Endothelial cell of umbilical vein (primary cell): Measurements from ENCODE around the gene TMEM54. TPM values are rescaled to one million over a fixed set of nuclear protein-coding genes. Genes with fewer than 3 reads are reported as not detected.

Experiments
- BruUV-seq: library from RNA; stranded (reverse); fragments of 400-500 nt; replicated peaks from 2 replicates; lab custom pipeline; 2021; lab: Mats Ljungman, UMichigan
- CTCF ChIA-PET: fragments of 300-600, 350-600 bp; sonication (Branson Sonifier 250); formaldehyde crosslinking; loops from one replicate; lab custom pipeline; 2021; ENCODE audit warnings: antibody characterized with exemption, inconsistent platforms; lab: Charles Lee
- POLR2A ChIA-PET: fragments of 300-600, 350-600 bp; sonication (Branson Sonifier 250); formaldehyde crosslinking; loops from one replicate; lab custom pipeline; 2021; ENCODE audit warnings: antibody characterized with exemption, inconsistent platforms; lab: Charles Lee
- DNase-seq: peaks from one replicate; pipeline ENCODE4 v3.0.0-alpha.2; 2011; ENCODE audit warnings: low read depth, low spot score
- FAIRE-seq: peaks from 2 replicates; lab custom pipeline; 2011; peaks lifted over from hg19 to GRCh38; lab: Jason Lieb, UNC
- H2AFZ ChIP-seq: 2 replicates; pipeline ENCODE4 v1.6.0; 2012; ENCODE audit warnings: low read depth, low read length, control low read depth, inconsistent platforms
- H3K27ac ChIP-seq: 2 replicates; pipeline ENCODE4 v1.5.1; 2011; ENCODE audit warnings: low read depth, mild to moderate bottlenecking, control low read depth, low read length, moderate library complexity; ENCODE audit not compliant: insufficient read depth
- H3K27me3 ChIP-seq, 2 experiments: 2 replicates each; pipeline versions ENCODE4 v1.6.0 to v1.6.1; 2011; ENCODE audit warnings: low read length in 2 of 2, mixed read lengths in 1 of 2; ENCODE audit not compliant: control insufficient read depth in 2 of 2, insufficient read depth in 2 of 2
- H3K36me3 ChIP-seq, 2 experiments: 2 replicates in 1 of 2; 3 replicates in 1 of 2; pipeline ENCODE4 v1.5.1; 2011; ENCODE audit warnings: low read length in 2 of 2, mild to moderate bottlenecking in 1 of 2, moderate library complexity in 1 of 2; ENCODE audit not compliant: control insufficient read depth in 2 of 2, insufficient read depth in 2 of 2; ENCODE audit errors: extremely low read depth in 1 of 2
- H3K4me1 ChIP-seq: 3 replicates; pipeline ENCODE4 v1.5.1; 2011; ENCODE audit warnings: mild to moderate bottlenecking, low read length; ENCODE audit not compliant: control insufficient read depth, insufficient read depth; ENCODE audit errors: extremely low read depth
- H3K4me2 ChIP-seq: 2 replicates; pipeline ENCODE4 v1.6.1; 2011; ENCODE audit warnings: low read length, control low read depth, mixed read lengths; ENCODE audit not compliant: insufficient read depth
- H3K4me3 ChIP-seq, 3 experiments: fragments of 200-600 bp in 1 of 3; sonication (generic), shearing (Covaris generic) in 1 of 3; replicated peaks in 1 of 3; 2 replicates each; pipeline ENCODE4 v1.5.1; 2011 to 2016; ENCODE audit warnings: control low read depth in 3 of 3, low read length in 3 of 3, mild to moderate bottlenecking in 2 of 3, inconsistent platforms in 1 of 3, low read depth in 1 of 3, moderate library complexity in 1 of 3; ENCODE audit not compliant: insufficient read depth in 1 of 3
- H3K79me2 ChIP-seq: 2 replicates; pipeline ENCODE4 v1.6.0; 2012; ENCODE audit warnings: low read length, inconsistent platforms; ENCODE audit not compliant: control insufficient read depth, insufficient read depth
- H3K9ac ChIP-seq: replicated peaks from 2 replicates; pipeline ENCODE3; 2011; ENCODE audit warnings: low read length, control low read depth; ENCODE audit not compliant: insufficient read depth; ENCODE audit errors: extremely low read depth
- H3K9me1 ChIP-seq: replicated peaks from 3 replicates; pipeline ENCODE4 v1.6.0; 2011; ENCODE audit warnings: mild to moderate bottlenecking, low read length; ENCODE audit not compliant: control insufficient read depth, insufficient read depth; ENCODE audit errors: extremely low read depth
- H3K9me3 ChIP-seq: replicated peaks from 2 replicates; pipeline ENCODE4 v1.5.1; 2012; ENCODE audit warnings: low read length, inconsistent platforms; ENCODE audit not compliant: control insufficient read depth, insufficient read depth
- H4K20me1 ChIP-seq: replicated peaks from 2 replicates; pipeline ENCODE3; 2011; ENCODE audit warnings: mild to moderate bottlenecking, low read length; ENCODE audit not compliant: control insufficient read depth, insufficient read depth; ENCODE audit errors: extremely low read depth
- EZH2 ChIP-seq: IDR thresholded peaks from 2 replicates; pipeline ENCODE4 v1.6.1; 2012; ENCODE audit warnings: borderline replicate concordance, low read depth, mild to moderate bottlenecking, moderate library complexity, low read length, inconsistent platforms; ENCODE audit not compliant: severe bottlenecking
- GATA2 ChIP-seq: IDR thresholded peaks from 2 replicates; pipeline ENCODE4 v1.7.0; 2011; ENCODE audit warnings: low read depth, mild to moderate bottlenecking, moderate library complexity, mixed read lengths, low read length; ENCODE audit not compliant: insufficient read length, insufficient read depth
- POLR2A ChIP-seq: IDR thresholded peaks from 2 replicates; pipeline ENCODE4 v1.6.1; 2012; ENCODE audit warnings: low read depth, mild to moderate bottlenecking, control low read depth, low read length
- POLR2AphosphoS5 ChIP-seq: IDR thresholded peaks from 2 replicates; pipeline ENCODE4 v1.6.1; 2012; ENCODE audit warnings: low read depth, mild to moderate bottlenecking, control low read depth, low read length, moderate library complexity; ENCODE audit not compliant: insufficient read depth
- dilution Hi-C: fragments of 300-500 bp; cut with MboI; formaldehyde crosslinking; loops from one replicate; pipeline ENCODE4 v1.15.0; 2019; ENCODE audit warnings: low sequenced_read_pairs; ENCODE audit not compliant: extremely low pct_ligation_motif_present
- intact Hi-C: fragments of 100-400 bp; cut with micrococcal nuclease; formaldehyde crosslinking; loops from one replicate; pipeline ENCODE4 v1.10.0; 2022
- polyA plus RNA-seq, 4 experiments: library from polyadenylated mRNA; depleted of rRNA in 3 of 4; stranded (reverse) in 3 of 4; unstranded in 1 of 4; fragments of >200 nt; gene quantifications; 2 replicates each; pipeline versions ENCODE4 v1.2.1 to v1.2.3, GENCODE V29; 2011 to 2012; ENCODE audit warnings: missing spikeins in 1 of 4
- total RNA-seq: library from RNA; stranded (reverse); gene quantifications from 2 replicates; pipeline ENCODE4 v1.2.3, GENCODE V29; 2021
- TF ChIP-seq, protein P1 (sequence below), 2 donors: IDR thresholded peaks; 1 replicate in 1 of 2; 2 replicates in 1 of 2; pipeline ENCODE4 v1.5.1; 2011; ENCODE audit warnings: low read length in 2 of 2, mild to moderate bottlenecking in 2 of 2, moderate library complexity in 2 of 2, control low read depth in 1 of 2, inconsistent platforms in 1 of 2, low read depth in 1 of 2; ENCODE audit not compliant: insufficient read depth in 1 of 2; ENCODE audit errors: extremely low read depth in 1 of 2
- TF ChIP-seq, protein P2 (sequence below): IDR thresholded peaks from 2 replicates; pipeline ENCODE4 v1.6.1; 2011; ENCODE audit not compliant: insufficient read depth, insufficient read length

The TMEM54 gene
- total and polyA plus RNA-seq, 2 donors (not counting 3 experiments of a cell fraction or from before 2014, with no cell fraction given), result 23.6 to 77.2 TPM

DNA sequence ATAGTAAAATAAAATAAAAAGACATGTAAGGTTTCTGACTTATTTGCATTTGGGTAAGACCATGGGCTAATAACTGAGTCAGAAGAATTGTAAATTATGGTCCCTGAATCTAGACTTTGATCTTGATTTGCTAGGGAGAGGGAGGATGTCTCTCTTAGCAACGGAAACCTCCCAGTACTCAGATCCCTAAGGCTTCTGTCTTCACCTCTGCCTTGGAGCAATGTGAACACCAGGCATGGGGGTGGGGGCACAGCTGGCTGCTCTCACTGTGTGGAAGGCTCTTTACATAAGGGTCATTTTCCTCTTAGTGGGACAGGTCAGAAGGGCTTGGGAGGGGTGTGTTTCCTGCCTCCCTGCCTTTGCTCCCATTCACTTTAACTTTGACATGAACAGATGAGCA lies 17.0 kb upstream of the TMEM54 start:
- no peaks in the 10 kb centered on the region for H3K9me1 ChIP-seq
- ChIA-PET CTCF (interaction anchor here (1.2 to 2.7 kb wide), 2 partner anchors 16 to 89 kb away, joined by 10 to 13 read pairs; no protein-coding TSS in a partner anchor), POLR2A (no interaction called here)
- H3K4me2 ChIP-seq, result no peak overlapping the region
- no peaks in the 10 kb centered on the region for H3K9me3 ChIP-seq
- H4K20me1 ChIP-seq, result no peaks in the 10 kb centered on the region
- H3K27ac ChIP-seq, result no peak overlapping the region
- BruUV-seq, result no TSS peak
- H3K4me3 ChIP-seq, result no peak overlapping the region
- intact Hi-C loops (no loop called here), dilution Hi-C loops (no loop called here)
- no peak for DNase-seq
- no peak overlapping the region for H2AFZ ChIP-seq
- H3K4me1 ChIP-seq, result no peaks in the 10 kb centered on the region
- H3K36me3 ChIP-seq, result no peaks in the 10 kb centered on the region
- H3K9ac ChIP-seq, result no peak overlapping the region
- FAIRE-seq, result no peak
- TF ChIP-seq EZH2, result no peak
- no peak for TF ChIP-seq POLR2AphosphoS5
- no peak for TF ChIP-seq POLR2A
- TF ChIP-seq, protein P1, sequence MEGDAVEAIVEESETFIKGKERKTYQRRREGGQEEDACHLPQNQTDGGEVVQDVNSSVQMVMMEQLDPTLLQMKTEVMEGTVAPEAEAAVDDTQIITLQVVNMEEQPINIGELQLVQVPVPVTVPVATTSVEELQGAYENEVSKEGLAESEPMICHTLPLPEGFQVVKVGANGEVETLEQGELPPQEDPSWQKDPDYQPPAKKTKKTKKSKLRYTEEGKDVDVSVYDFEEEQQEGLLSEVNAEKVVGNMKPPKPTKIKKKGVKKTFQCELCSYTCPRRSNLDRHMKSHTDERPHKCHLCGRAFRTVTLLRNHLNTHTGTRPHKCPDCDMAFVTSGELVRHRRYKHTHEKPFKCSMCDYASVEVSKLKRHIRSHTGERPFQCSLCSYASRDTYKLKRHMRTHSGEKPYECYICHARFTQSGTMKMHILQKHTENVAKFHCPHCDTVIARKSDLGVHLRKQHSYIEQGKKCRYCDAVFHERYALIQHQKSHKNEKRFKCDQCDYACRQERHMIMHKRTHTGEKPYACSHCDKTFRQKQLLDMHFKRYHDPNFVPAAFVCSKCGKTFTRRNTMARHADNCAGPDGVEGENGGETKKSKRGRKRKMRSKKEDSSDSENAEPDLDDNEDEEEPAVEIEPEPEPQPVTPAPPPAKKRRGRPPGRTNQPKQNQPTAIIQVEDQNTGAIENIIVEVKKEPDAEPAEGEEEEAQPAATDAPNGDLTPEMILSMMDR (IDR thresholded peaks at IDR 0.05; ENCODE audit: extremely low read depth in 1 of 2, insufficient read depth in 1 of 2, low read depth in 1 of 2, low read length in 2 of 2), result no peak
- TF ChIP-seq, protein P2, sequence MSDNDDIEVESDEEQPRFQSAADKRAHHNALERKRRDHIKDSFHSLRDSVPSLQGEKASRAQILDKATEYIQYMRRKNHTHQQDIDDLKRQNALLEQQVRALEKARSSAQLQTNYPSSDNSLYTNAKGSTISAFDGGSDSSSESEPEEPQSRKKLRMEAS, result no peak
- no peak for TF ChIP-seq GATA2
- H3K27me3 ChIP-seq, result peaks cover 2% of the 10 kb centered on the region in 2 experiments
- no peaks in the 10 kb centered on the region for H3K79me2 ChIP-seq
